AG04449 (cell line): ENCODE data around the gene UBE2V1.

Experiments used
- CTCF ChIA-PET: fragments of 350-600 bp; formaldehyde crosslinking; extraction: SDS; loops from one replicate; lab custom pipeline; 2021; ENCODE audit warnings: antibody characterized with exemption; lab: Yijun Ruan, JAX
- POLR2A ChIA-PET: fragments of 400-600, 350-600 bp; formaldehyde crosslinking; extraction: SDS; loops from one replicate; lab custom pipeline; 2020; ENCODE audit warnings: antibody characterized with exemption, inconsistent platforms; lab: Yijun Ruan, JAX
- DNase-seq: peaks from one replicate; pipeline ENCODE4 v3.0.0-alpha.2; 2010; ENCODE audit warnings: low read depth, low spot score
- H3K4me3 ChIP-seq: 2 replicates; pipeline ENCODE4 v1.5.1; 2011; ENCODE audit warnings: low read depth, mild to moderate bottlenecking, control low read depth, low read length
- TF ChIP-seq, protein P1 (sequence below): IDR thresholded peaks from one replicate; pipeline ENCODE4 v1.5.1; 2011; ENCODE audit warnings: mild to moderate bottlenecking, moderate library complexity, low read length, control low read depth, inconsistent platforms; ENCODE audit not compliant: insufficient read depth; ENCODE audit errors: missing control alignments

Gene UBE2V1

DNA sequence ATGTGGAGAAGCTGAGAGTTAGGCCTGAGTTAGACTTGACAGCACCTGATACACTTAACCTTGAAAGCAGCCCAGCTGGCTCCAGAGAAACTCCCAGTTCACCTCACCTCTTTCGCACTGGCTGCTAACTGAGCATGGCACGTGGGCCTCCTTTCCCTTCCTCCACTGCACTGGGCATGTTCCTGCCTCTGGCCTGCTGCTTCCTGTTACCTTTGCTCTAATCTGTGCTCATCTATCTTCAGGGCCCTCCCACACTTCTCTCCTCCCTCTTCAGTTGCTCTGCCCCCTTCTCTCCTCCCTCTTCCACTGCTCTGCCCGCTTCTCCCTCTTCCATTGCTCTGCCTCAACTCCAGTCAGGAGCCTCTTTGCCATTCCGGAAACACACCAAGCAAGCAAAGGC, 13.7 kb upstream of the UBE2V1 start:
- TF ChIP-seq, protein P1, sequence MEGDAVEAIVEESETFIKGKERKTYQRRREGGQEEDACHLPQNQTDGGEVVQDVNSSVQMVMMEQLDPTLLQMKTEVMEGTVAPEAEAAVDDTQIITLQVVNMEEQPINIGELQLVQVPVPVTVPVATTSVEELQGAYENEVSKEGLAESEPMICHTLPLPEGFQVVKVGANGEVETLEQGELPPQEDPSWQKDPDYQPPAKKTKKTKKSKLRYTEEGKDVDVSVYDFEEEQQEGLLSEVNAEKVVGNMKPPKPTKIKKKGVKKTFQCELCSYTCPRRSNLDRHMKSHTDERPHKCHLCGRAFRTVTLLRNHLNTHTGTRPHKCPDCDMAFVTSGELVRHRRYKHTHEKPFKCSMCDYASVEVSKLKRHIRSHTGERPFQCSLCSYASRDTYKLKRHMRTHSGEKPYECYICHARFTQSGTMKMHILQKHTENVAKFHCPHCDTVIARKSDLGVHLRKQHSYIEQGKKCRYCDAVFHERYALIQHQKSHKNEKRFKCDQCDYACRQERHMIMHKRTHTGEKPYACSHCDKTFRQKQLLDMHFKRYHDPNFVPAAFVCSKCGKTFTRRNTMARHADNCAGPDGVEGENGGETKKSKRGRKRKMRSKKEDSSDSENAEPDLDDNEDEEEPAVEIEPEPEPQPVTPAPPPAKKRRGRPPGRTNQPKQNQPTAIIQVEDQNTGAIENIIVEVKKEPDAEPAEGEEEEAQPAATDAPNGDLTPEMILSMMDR, result no peak
- DNase-seq, result no peak
- no peak overlapping the region for H3K4me3 ChIP-seq
- CTCF ChIA-PET, result interaction anchor here (1.3 to 3.4 kb wide), 2 partner anchors 43 to 52 kb away, joined by 4 to 12 read pairs; no protein-coding TSS in a partner anchor
- POLR2A ChIA-PET, result interaction anchor here (0.7 kb wide), 1 partner anchor 13 kb away, joined by 3 read pairs; no protein-coding TSS in a partner anchor

DNA sequence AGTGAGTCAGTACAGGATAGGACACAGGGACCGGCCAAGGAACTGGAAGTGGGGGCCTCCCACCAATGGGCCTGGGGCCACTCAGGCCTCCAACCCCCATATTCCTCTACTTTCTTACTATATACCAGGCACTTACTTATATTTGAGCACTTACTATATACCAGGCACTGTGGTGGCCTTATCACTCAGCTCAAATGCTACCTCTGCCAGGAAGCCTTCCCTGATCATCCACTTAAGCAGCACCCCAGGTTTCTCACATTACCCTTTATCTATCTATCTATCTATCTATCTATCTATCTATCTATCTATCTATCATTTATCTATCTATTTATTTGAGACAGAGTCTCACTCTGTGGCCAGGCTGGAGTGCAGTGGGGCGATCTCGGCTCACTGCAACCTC, 12.3 kb upstream of the UBE2V1 start:
- ChIA-PET CTCF (interaction anchor here (0.6 to 3.4 kb wide), 4 partner anchors 8 to 53 kb away, joined by 4 to 12 read pairs (median 4); no protein-coding TSS in a partner anchor), POLR2A (no interaction called here)
- TF ChIP-seq, protein P1, result no peak
- DNase-seq, result no peak
- H3K4me3 ChIP-seq, result no peak overlapping the region

DNA sequence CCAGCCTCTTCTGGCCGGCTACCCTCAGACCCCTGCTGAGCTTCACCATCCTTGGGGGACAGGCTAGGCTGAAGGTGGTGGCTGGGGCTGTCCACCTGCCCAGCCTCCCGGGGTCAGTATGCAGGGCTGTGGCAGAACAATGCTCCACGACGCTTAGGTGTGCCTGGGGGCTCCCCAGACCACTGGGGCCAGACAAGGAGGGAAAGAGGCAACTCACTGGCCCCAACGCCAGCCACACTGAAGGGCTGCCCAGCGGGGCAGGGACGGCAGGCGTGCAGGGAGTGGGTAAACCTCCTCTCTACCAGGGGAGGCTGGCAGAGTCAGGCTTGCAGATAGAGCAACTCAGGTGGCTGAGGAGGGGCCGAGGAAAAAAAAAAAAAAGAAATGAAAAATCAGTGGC, 11.5 kb upstream of the UBE2V1 start:
- POLR2A ChIA-PET, result no interaction called here

DNA sequence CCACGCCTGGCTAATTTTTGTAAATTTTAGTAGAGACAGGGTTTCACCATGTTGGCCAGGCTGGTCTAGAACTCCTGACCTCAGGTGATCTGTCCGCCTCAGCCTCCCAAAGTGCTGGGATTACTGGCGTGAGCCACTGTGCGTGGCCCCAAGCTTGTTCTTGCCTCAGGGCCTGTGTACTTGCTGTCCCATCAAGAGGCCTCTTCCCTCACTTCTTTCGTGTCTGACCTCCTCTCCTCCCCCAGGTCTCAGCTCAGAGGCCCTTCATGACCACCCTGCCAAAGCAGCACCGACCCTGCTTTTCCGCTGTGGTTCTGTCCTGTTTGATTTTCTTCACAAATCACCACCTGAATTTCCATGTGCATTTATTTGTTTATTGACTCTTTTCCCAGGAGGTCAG, 10.5 kb upstream of the UBE2V1 start:
- ChIA-PET CTCF (interaction anchor here (1.1 to 6.1 kb wide), 3 partner anchors 10 to 55 kb away, joined by 4 to 156 read pairs (median 6); partner anchors contain the start of gene UBE2V1), POLR2A (no interaction called here)
- DNase-seq, result no peak
- TF ChIP-seq, protein P1, result no peak
- no peak overlapping the region for H3K4me3 ChIP-seq

More for the DNA sequence above, 11.5 kb upstream of the UBE2V1 start:
- TF ChIP-seq, protein P1, result no peak
- H3K4me3 ChIP-seq, result no peak overlapping the region
- CTCF ChIA-PET, result interaction anchor here (1.4 to 3.4 kb wide), 2 partner anchors 9 to 45 kb away, joined by 5 to 12 read pairs; no protein-coding TSS in a partner anchor
- no peak for DNase-seq

DNA sequence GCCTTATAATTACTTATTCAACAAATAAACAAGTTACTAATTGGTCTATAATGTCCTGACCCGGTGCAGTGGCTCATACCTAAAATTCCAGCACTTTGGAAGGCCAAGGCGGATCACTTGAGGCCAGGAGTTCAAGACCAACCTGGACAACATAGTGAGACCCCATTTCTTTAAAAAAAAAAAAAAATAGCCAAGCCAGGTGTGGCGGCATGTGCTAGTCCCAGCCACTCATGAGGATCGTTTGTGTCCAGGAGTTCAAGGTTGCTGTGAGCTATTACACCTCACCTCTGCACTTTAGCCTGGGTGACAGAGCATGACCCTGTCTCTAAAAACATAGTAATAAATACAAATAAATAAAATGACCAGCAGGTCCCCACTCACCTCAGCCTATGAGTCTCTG, 9.8 kb upstream of the UBE2V1 start:
- no peak overlapping the region for H3K4me3 ChIP-seq
- DNase-seq, result no peak
- TF ChIP-seq, protein P1, result no peak
- ChIA-PET POLR2A (no interaction called here), CTCF (interaction anchor here (1.1 to 6.1 kb wide), 7 partner anchors 9 to 157 kb away, joined by 4 to 156 read pairs (median 5); partner anchors contain the start of gene UBE2V1)

DNA sequence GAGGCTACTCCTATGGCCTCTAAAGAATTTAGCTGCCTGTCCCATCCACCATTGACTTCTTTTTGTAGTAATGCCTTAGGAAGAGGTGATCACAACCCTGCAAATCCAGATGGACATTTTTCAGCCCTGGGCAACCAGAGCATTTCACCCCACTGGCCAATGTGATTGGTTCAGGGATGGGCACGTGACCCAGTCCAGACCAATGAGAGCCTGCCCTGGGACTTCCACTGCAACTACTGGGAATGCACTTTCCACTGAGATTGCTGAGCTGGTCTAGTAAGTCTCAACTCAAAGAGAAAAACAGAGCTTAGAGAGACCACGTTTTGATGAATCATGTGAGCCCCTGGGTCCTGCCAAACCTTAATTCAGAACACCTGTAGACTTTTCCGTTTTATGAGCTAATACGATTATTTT, 8.9 kb upstream of the UBE2V1 start:
- ChIA-PET POLR2A (no interaction called here), CTCF (interaction anchor here (0.5 to 6.1 kb wide), 10 partner anchors 8 to 157 kb away, joined by 3 to 156 read pairs (median 6); partner anchors contain the start of genes PEDS1 and UBE2V1)
- TF ChIP-seq, protein P1, result no peak
- H3K4me3 ChIP-seq, result no peak overlapping the region
- DNase-seq, result no peak
